ENCODE data around the gene PRF1. TPM values are rescaled to one million over a fixed set of nuclear protein-coding genes. Genes with fewer than 3 reads are reported as not detected.

The PRF1 gene
- 10 to 100 TPM; 18.0 to 19.5 TPM for total RNA-seq
- polyA plus RNA-seq, result 10 to 100 TPM; 65.0 to 67.5 TPM

DNA sequence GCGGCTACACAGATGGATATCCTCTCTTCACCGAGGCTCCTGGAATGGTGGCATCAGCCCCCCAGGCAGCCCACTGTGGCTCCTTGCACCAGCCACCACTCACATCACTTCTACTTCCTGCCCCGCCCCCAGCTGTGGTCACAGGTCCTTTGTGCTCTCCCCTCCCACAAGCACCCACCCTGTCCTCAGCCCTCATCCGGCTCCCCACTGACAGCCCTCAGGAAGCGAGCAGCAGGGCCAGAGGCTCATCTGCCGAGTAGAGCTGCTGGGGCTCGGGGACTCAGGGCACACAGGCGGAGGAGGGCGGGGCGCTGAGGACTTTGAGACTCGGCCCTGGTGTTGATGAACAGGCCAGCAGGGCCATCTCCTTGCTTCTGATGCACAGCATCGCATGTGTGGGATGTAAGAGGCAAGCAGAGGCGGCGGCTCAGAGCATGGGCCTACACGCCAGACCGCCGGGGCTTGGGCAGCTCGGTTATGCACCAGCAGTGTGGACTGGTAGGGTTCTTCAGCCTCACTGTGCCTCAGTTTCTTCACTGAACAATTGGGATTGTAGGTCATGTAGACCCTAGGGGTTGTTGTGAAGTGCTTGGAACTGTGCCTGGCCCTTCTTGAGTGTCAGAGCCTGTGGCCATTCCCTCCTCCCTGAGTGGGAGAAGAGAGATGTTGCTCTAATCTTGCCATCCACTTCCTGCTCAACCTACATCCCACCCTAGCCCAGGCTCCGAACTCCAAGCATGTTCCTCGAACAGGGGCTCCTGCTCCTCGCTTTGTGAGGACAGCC lies at the start of gene PRF1:
PRF1 (minus strand) TSS at position 77 of the 784 bp plus-strand sequence. CDS start 1,839 bp downstream, outside the sequence.
- Histone ChIP-seq H3K4me3 (ENCODE audit: low read length in 2 of 2) (peak within 1 kb of the TSS; percentile 56 to 74), H3K27ac (ENCODE audit: low read depth, low read length) (peak within 1 kb of the TSS; percentile 53)
- H3K4me1 Mint-ChIP-seq, result peaks cover 24 to 61% (median 43%) of the 10 kb centered on the region in 4 donors

DNA sequence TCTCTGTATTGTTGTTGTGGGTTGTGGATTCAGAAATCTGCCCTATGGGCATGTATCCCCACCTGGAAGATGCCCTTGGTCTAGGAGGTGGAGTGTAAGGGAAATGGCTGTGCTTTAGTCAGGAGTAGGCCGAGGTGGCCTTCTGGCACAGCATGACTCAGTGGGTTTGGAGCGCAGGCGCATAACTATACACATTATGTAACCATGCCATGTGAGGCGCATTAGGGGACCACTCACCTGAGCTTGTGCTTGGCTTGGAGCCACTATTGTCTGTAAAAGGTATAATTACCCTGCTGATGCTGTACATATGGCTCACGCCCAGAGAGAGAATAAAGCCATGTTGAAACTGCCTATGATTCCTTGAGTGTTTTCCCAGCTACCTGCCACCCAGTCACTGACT lies 49.1 kb upstream of the PRF1 start:
- H3K4me1 ChIP-seq (ENCODE audit: insufficient read depth, low read length), result no peaks in the 10 kb centered on the region
- intact Hi-C loops (cut with micrococcal nuclease), result no loop called here
- Mint-ChIP-seq H3K36me3 (peaks cover 10 to 16% of the 10 kb centered on the region in 2 donors), H3K4me3 (no peak overlapping the region), H3K9me3 (peaks cover 9 to 59% (median 46%) of the 10 kb centered on the region in 8 donors), H3K27ac (no peak overlapping the region), H3K4me1 (peaks cover 0 to 6% (median 1%) of the 10 kb centered on the region in 4 donors), H3K27me3 (peaks cover 0 to 2% of the 10 kb centered on the region in 2 donors)
- H3K27me3 ChIP-seq (ENCODE audit: insufficient read depth, low read length), result no peaks in the 10 kb centered on the region
- H3K27ac ChIP-seq (ENCODE audit: low read depth, low read length), result no peak overlapping the region
- H3K4me3 ChIP-seq (ENCODE audit: low read length in 2 of 2), result no peak overlapping the region
- no peaks in the 10 kb centered on the region for H3K36me3 ChIP-seq (ENCODE audit: insufficient read depth, low read length)
- H3K9me3 ChIP-seq (ENCODE audit: control insufficient read depth in 1 of 2, low read length in 2 of 2), result peaks cover 0 to 23% of the 10 kb centered on the region in 2 donors
- CTCF ChIA-PET (ENCODE audit: partially characterized antibody), result no interaction called here
- no peak for DNase-seq
- POLR2A ChIA-PET (ENCODE audit: partially characterized antibody), result no interaction called here

More for the DNA sequence above, at the start of gene PRF1:
- Histone ChIP-seq H3K36me3 (ENCODE audit: insufficient read depth, low read length) (no peaks in the 10 kb centered on the region), H3K4me1 (ENCODE audit: insufficient read depth, low read length) (peaks cover 44% of the 10 kb centered on the region), H3K27me3 (ENCODE audit: insufficient read depth, low read length) (no peaks in the 10 kb centered on the region), H3K9me3 (ENCODE audit: control insufficient read depth in 1 of 2, low read length in 2 of 2) (no peaks in the 10 kb centered on the region)
- intact Hi-C loops (cut with micrococcal nuclease), result loop anchor here (2.0 kb wide), 2 partner anchors 24 to 44 kb away; no protein-coding TSS in a partner anchor
- Mint-ChIP-seq H3K27ac (peak within 1 kb of the TSS; percentile 85 to 97 (median 90)), H3K27me3 (no peaks in the 10 kb centered on the region), H3K36me3 (peaks cover 8 to 22% of the 10 kb centered on the region in 2 donors), H3K9me3 (no peaks in the 10 kb centered on the region), H3K4me3 (peak within 1 kb of the TSS; percentile 93 to 98 (median 96))
- peak; percentile 74 to 82 (median 75) for DNase-seq
- CTCF ChIA-PET (ENCODE audit: partially characterized antibody), result interaction anchor here (1.0 kb wide), 1 partner anchor 456 kb away, joined by 3 read pairs; the partner anchor contains the start of gene TYSND1
- POLR2A ChIA-PET (ENCODE audit: partially characterized antibody), result interaction anchor here (1.1 to 4.2 kb wide), 6 partner anchors 9 to 44 kb away, joined by 4 to 28 read pairs (median 8); no protein-coding TSS in a partner anchor

GRCh38 chr10:70650718-70651117 lies 48.2 kb upstream of the PRF1 start:
- no peaks in the 10 kb centered on the region for H3K36me3 ChIP-seq (ENCODE audit: insufficient read depth, low read length)
- no peak for DNase-seq
- ChIA-PET POLR2A (ENCODE audit: partially characterized antibody) (no interaction called here), CTCF (ENCODE audit: partially characterized antibody) (no interaction called here)
- Mint-ChIP-seq H3K27ac (no peak overlapping the region), H3K36me3 (peaks cover 10 to 16% of the 10 kb centered on the region in 2 donors), H3K27me3 (peaks cover 0 to 2% of the 10 kb centered on the region in 2 donors), H3K4me1 (no peaks in the 10 kb centered on the region), H3K9me3 (peaks cover 9 to 60% (median 46%) of the 10 kb centered on the region in 8 donors), H3K4me3 (no peak overlapping the region)
- no peak overlapping the region for H3K4me3 ChIP-seq (ENCODE audit: low read length in 2 of 2)
- intact Hi-C loops (cut with micrococcal nuclease), result no loop called here
- H3K9me3 ChIP-seq (ENCODE audit: control insufficient read depth in 1 of 2, low read length in 2 of 2), result peaks cover 0 to 23% of the 10 kb centered on the region in 2 donors
- H3K4me1 ChIP-seq (ENCODE audit: insufficient read depth, low read length), result no peaks in the 10 kb centered on the region
- no peak overlapping the region for H3K27ac ChIP-seq (ENCODE audit: low read depth, low read length)
- no peaks in the 10 kb centered on the region for H3K27me3 ChIP-seq (ENCODE audit: insufficient read depth, low read length)

GRCh38 chr10:70650104-70650503 lies 47.6 kb upstream of the PRF1 start:
- Histone ChIP-seq H3K36me3 (ENCODE audit: insufficient read depth, low read length) (no peaks in the 10 kb centered on the region), H3K9me3 (ENCODE audit: control insufficient read depth in 1 of 2, low read length in 2 of 2) (peaks cover 0 to 23% of the 10 kb centered on the region in 2 donors), H3K27ac (ENCODE audit: low read depth, low read length) (no peak overlapping the region), H3K4me1 (ENCODE audit: insufficient read depth, low read length) (no peaks in the 10 kb centered on the region), H3K4me3 (ENCODE audit: low read length in 2 of 2) (no peak overlapping the region), H3K27me3 (ENCODE audit: insufficient read depth, low read length) (no peaks in the 10 kb centered on the region)
- Mint-ChIP-seq H3K27ac (no peak overlapping the region), H3K9me3 (peaks cover 9 to 60% (median 46%) of the 10 kb centered on the region in 8 donors), H3K27me3 (peaks cover 0 to 2% of the 10 kb centered on the region in 2 donors), H3K36me3 (peaks cover 10 to 16% of the 10 kb centered on the region in 2 donors), H3K4me3 (no peak overlapping the region), H3K4me1 (no peaks in the 10 kb centered on the region)
- POLR2A ChIA-PET (ENCODE audit: partially characterized antibody), result no interaction called here
- intact Hi-C loops (cut with micrococcal nuclease), result no loop called here
- CTCF ChIA-PET (ENCODE audit: partially characterized antibody), result no interaction called here
- no peak for DNase-seq

- H3K27me3 Mint-ChIP-seq, result peaks cover 0 to 2% of the 10 kb centered on the region in 2 donors
- no peaks in the 10 kb centered on the region for H3K36me3 ChIP-seq (ENCODE audit: insufficient read depth, low read length)
- ChIA-PET CTCF (ENCODE audit: partially characterized antibody) (no interaction called here), POLR2A (ENCODE audit: partially characterized antibody) (no interaction called here)
- H3K9me3 Mint-ChIP-seq, result peaks cover 9 to 60% (median 46%) of the 10 kb centered on the region in 8 donors
- H3K27ac Mint-ChIP-seq, result no peak overlapping the region
- intact Hi-C loops (cut with micrococcal nuclease), result no loop called here
- no peak overlapping the region for H3K4me3 Mint-ChIP-seq
- no peak overlapping the region for H3K4me3 ChIP-seq (ENCODE audit: low read length in 2 of 2)
- H3K36me3 Mint-ChIP-seq, result peaks cover 10 to 16% of the 10 kb centered on the region in 2 donors
- H3K4me1 Mint-ChIP-seq, result no peaks in the 10 kb centered on the region
- no peak for DNase-seq
- no peak overlapping the region for H3K27ac ChIP-seq (ENCODE audit: low read depth, low read length)
- H3K27me3 ChIP-seq (ENCODE audit: insufficient read depth, low read length), result no peaks in the 10 kb centered on the region
- H3K4me1 ChIP-seq (ENCODE audit: insufficient read depth, low read length), result no peaks in the 10 kb centered on the region
- peaks cover 0 to 23% of the 10 kb centered on the region in 2 donors for H3K9me3 ChIP-seq (ENCODE audit: control insufficient read depth in 1 of 2, low read length in 2 of 2)
These were observed 47.0 kb upstream of the PRF1 start for GRCh38 chr10:70649526-70649925.

- intact Hi-C loops (cut with micrococcal nuclease), result no loop called here
- H3K27me3 Mint-ChIP-seq, result no peaks in the 10 kb centered on the region
- DNase-seq, result peak in 1 of 5 donors; percentile 9
- Histone ChIP-seq H3K4me1 (ENCODE audit: insufficient read depth, low read length) (no peaks in the 10 kb centered on the region), H3K9me3 (ENCODE audit: control insufficient read depth in 1 of 2, low read length in 2 of 2) (peaks cover 0 to 23% of the 10 kb centered on the region in 2 donors), H3K27me3 (ENCODE audit: insufficient read depth, low read length) (no peaks in the 10 kb centered on the region), H3K36me3 (ENCODE audit: insufficient read depth, low read length) (no peaks in the 10 kb centered on the region), H3K4me3 (ENCODE audit: low read length in 2 of 2) (no peak overlapping the region), H3K27ac (ENCODE audit: low read depth, low read length) (no peak overlapping the region)
- CTCF ChIA-PET (ENCODE audit: partially characterized antibody), result no interaction called here
- no peak overlapping the region for H3K27ac Mint-ChIP-seq
- H3K9me3 Mint-ChIP-seq, result peaks cover 9 to 60% (median 46%) of the 10 kb centered on the region in 8 donors
- no peaks in the 10 kb centered on the region for H3K4me1 Mint-ChIP-seq
- H3K4me3 Mint-ChIP-seq, result no peak overlapping the region
- POLR2A ChIA-PET (ENCODE audit: partially characterized antibody), result no interaction called here
- peaks cover 10 to 16% of the 10 kb centered on the region in 2 donors for H3K36me3 Mint-ChIP-seq
These were observed 45.9 kb upstream of the PRF1 start for GRCh38 chr10:70648427-70648826.

- Histone ChIP-seq H3K27me3 (ENCODE audit: insufficient read depth, low read length) (no peaks in the 10 kb centered on the region), H3K4me3 (ENCODE audit: low read length in 2 of 2) (no peak overlapping the region), H3K9me3 (ENCODE audit: control insufficient read depth in 1 of 2, low read length in 2 of 2) (peaks cover 0 to 21% of the 10 kb centered on the region in 2 donors), H3K36me3 (ENCODE audit: insufficient read depth, low read length) (no peaks in the 10 kb centered on the region), H3K27ac (ENCODE audit: low read depth, low read length) (no peak overlapping the region), H3K4me1 (ENCODE audit: insufficient read depth, low read length) (no peaks in the 10 kb centered on the region)
- Mint-ChIP-seq H3K4me3 (no peak overlapping the region), H3K4me1 (no peaks in the 10 kb centered on the region), H3K9me3 (peaks cover 9 to 51% (median 41%) of the 10 kb centered on the region in 8 donors), H3K27me3 (peaks cover 0 to 9% of the 10 kb centered on the region in 2 donors), H3K27ac (no peak overlapping the region), H3K36me3 (peaks cover 10 to 12% of the 10 kb centered on the region in 2 donors)
- POLR2A ChIA-PET (ENCODE audit: partially characterized antibody), result no interaction called here
- CTCF ChIA-PET (ENCODE audit: partially characterized antibody), result no interaction called here
- no peak for DNase-seq
- intact Hi-C loops (cut with micrococcal nuclease), result no loop called here
These were observed 44.5 kb upstream of the PRF1 start for GRCh38 chr10:70647086-70647485.

Measured in CD4-positive, alpha-beta memory T cell (primary cell).